ENCODE results near the gene DCXR. TPM values are rescaled to one million over a fixed set of nuclear protein-coding genes. Genes with fewer than 3 reads are reported as not detected.

DCXR gene
- total and polyA plus RNA-seq, 2 experiments from 2014 or later: 86.9 to 137 TPM

GRCh38 chr17:82048571-82048971 lies 11.1 kb upstream of the DCXR start (continued):
- TF ChIP-seq, protein P1, sequence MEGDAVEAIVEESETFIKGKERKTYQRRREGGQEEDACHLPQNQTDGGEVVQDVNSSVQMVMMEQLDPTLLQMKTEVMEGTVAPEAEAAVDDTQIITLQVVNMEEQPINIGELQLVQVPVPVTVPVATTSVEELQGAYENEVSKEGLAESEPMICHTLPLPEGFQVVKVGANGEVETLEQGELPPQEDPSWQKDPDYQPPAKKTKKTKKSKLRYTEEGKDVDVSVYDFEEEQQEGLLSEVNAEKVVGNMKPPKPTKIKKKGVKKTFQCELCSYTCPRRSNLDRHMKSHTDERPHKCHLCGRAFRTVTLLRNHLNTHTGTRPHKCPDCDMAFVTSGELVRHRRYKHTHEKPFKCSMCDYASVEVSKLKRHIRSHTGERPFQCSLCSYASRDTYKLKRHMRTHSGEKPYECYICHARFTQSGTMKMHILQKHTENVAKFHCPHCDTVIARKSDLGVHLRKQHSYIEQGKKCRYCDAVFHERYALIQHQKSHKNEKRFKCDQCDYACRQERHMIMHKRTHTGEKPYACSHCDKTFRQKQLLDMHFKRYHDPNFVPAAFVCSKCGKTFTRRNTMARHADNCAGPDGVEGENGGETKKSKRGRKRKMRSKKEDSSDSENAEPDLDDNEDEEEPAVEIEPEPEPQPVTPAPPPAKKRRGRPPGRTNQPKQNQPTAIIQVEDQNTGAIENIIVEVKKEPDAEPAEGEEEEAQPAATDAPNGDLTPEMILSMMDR (conservative IDR thresholded peaks at IDR 0.05; ENCODE audit: low read depth in 2 of 2): no peak
- no peak for TF ChIP-seq ZNF331 (CRISPR knock-in tag; IDR thresholded peaks at IDR 0.05; ENCODE audit: low read depth)
- no peak for TF ChIP-seq EZH2phosphoT487 (IDR thresholded peaks at IDR 0.05; ENCODE audit: unreplicated experiment)

GRCh38 chr17:82047914-82048570 lies 10.5 kb upstream of the DCXR start:
- H4K20me1 ChIP-seq (replicated peaks; ENCODE audit: insufficient read depth): peaks cover 7% of the 10 kb centered on the region; the same call in 1 of the 2 replicates
- no peaks in the 10 kb centered on the region for H3K4me1 ChIP-seq (ENCODE audit: insufficient read depth)
- DNase-seq (ENCODE audit: low spot score): no peak
- Mint-ChIP-seq H3K4me1 (peaks cover 3% of the 10 kb centered on the region; the same call in 2 of the 3 replicates), H3K27me3 (ENCODE audit: insufficient read depth, low read depth, poor library complexity) (peaks cover 4% of the 10 kb centered on the region), H3K36me3 (ENCODE audit: low read depth) (peaks cover 8% of the 10 kb centered on the region), H3K27ac (no peak overlapping the region), H3K9me3 (no peaks in the 10 kb centered on the region), H3K4me3 (no peak overlapping the region; the same call in 2 of the 3 replicates)
- H3K27ac ChIP-seq (ENCODE audit: low read depth): no peak overlapping the region
- no peak for TF ChIP-seq EZH2phosphoT487 (IDR thresholded peaks at IDR 0.05; ENCODE audit: unreplicated experiment)
- no peak for TF ChIP-seq ZNF331 (CRISPR knock-in tag; IDR thresholded peaks at IDR 0.05; ENCODE audit: low read depth)
- TF ChIP-seq CREB1 (CRISPR knock-in tag; IDR thresholded peaks at IDR 0.05; ENCODE audit: low read depth): no peak
- TF ChIP-seq POLR2AphosphoS5 (IDR thresholded peaks at IDR 0.05; ENCODE audit: low read depth): no peak
- no peak for TF ChIP-seq JUNB (IDR thresholded peaks at IDR 0.05; ENCODE audit: unreplicated experiment)
- TF ChIP-seq, protein P2, sequence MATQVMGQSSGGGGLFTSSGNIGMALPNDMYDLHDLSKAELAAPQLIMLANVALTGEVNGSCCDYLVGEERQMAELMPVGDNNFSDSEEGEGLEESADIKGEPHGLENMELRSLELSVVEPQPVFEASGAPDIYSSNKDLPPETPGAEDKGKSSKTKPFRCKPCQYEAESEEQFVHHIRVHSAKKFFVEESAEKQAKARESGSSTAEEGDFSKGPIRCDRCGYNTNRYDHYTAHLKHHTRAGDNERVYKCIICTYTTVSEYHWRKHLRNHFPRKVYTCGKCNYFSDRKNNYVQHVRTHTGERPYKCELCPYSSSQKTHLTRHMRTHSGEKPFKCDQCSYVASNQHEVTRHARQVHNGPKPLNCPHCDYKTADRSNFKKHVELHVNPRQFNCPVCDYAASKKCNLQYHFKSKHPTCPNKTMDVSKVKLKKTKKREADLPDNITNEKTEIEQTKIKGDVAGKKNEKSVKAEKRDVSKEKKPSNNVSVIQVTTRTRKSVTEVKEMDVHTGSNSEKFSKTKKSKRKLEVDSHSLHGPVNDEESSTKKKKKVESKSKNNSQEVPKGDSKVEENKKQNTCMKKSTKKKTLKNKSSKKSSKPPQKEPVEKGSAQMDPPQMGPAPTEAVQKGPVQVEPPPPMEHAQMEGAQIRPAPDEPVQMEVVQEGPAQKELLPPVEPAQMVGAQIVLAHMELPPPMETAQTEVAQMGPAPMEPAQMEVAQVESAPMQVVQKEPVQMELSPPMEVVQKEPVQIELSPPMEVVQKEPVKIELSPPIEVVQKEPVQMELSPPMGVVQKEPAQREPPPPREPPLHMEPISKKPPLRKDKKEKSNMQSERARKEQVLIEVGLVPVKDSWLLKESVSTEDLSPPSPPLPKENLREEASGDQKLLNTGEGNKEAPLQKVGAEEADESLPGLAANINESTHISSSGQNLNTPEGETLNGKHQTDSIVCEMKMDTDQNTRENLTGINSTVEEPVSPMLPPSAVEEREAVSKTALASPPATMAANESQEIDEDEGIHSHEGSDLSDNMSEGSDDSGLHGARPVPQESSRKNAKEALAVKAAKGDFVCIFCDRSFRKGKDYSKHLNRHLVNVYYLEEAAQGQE (IDR thresholded peaks at IDR 0.05; ENCODE audit: unreplicated experiment): no peak
- TF ChIP-seq NANOG (IDR thresholded peaks at IDR 0.05; ENCODE audit: borderline replicate concordance): no peak
- H3K9me2 ChIP-seq (ENCODE audit: insufficient read depth): no peaks in the 10 kb centered on the region
- H2AFZ ChIP-seq: no peak overlapping the region
- ATAC-seq: no peak
- H3K79me2 ChIP-seq (replicated peaks; ENCODE audit: insufficient read depth): peaks cover 9% of the 10 kb centered on the region; the same call in 1 of the 2 replicates
- H3K36me3 ChIP-seq (ENCODE audit: insufficient read depth): no peaks in the 10 kb centered on the region
- H3K4me3 ChIP-seq: no peak overlapping the region
- no peak overlapping the region for H3K4me2 ChIP-seq
- H3K27me3 ChIP-seq (ENCODE audit: insufficient read depth): no peaks in the 10 kb centered on the region
- H3F3A ChIP-seq (replicated peaks; ENCODE audit: low read depth): 0 out of 2 replicates have a peak, but pooled peaks cover under 1% of the 10 kb centered on the region

All from GM23338 (cell line).